GM21576 (cell line): Measurements from ENCODE around the gene POU3F2.
A peak's percentile ranks its signal among the peaks of the same experiment; 100 is the strongest.

Source experiments
- ATAC-seq: cut with Tn5 transposase; IDR thresholded peaks from one replicate; pipeline ENCODE4 v1.9.1; 2021; ENCODE audit warnings: mild to moderate bottlenecking, moderate library complexity; ENCODE audit not compliant: unreplicated experiment

The POU3F2 gene

GRCh38 chr6:98834060-98835031 is at the start of gene POU3F2:
Gene POU3F2, plus strand, starts transcription at chr6:98834574. Its CDS starts 300 bp downstream, at chr6:98834874.
- peak; percentile 62 for ATAC-seq

GRCh38 chr6:98787435-98787834 is 46.9 kb upstream of the POU3F2 start:
- no peak for ATAC-seq

GRCh38 chr6:98787961-98788360 is 46.4 kb upstream of the POU3F2 start:
- ATAC-seq, result no peak

- no peak for ATAC-seq
These were observed 40.0 kb upstream of the POU3F2 start for GRCh38 chr6:98794307-98794842.

- ATAC-seq, result no peak
These were observed 37.0 kb upstream of the POU3F2 start for GRCh38 chr6:98797217-98797994.

GRCh38 chr6:98800866-98801265 is 33.5 kb upstream of the POU3F2 start:
- no peak for ATAC-seq

- ATAC-seq, result no peak
These were observed 25.7 kb upstream of the POU3F2 start for GRCh38 chr6:98808541-98809210.

- no peak for ATAC-seq
These were observed 22.2 kb upstream of the POU3F2 start for GRCh38 chr6:98812220-98812619.

GRCh38 chr6:98816799-98817198 is 17.6 kb upstream of the POU3F2 start:
- ATAC-seq, result no peak

- no peak for ATAC-seq
These were observed 12.5 kb upstream of the POU3F2 start for GRCh38 chr6:98821756-98822405.

- no peak for ATAC-seq
These were observed 10.8 kb upstream of the POU3F2 start for GRCh38 chr6:98823428-98824161.

- no peak for ATAC-seq
These were observed 10.0 kb upstream of the POU3F2 start for GRCh38 chr6:98824162-98824901.

GRCh38 chr6:98824902-98825599 is 9.3 kb upstream of the POU3F2 start:
- no peak for ATAC-seq

- no peak for ATAC-seq
These were observed 8.7 kb upstream of the POU3F2 start for GRCh38 chr6:98825600-98826230.

- no peak for ATAC-seq
These were observed 6.8 kb upstream of the POU3F2 start for GRCh38 chr6:98827295-98828159.

GRCh38 chr6:98828211-98828788 is 6.1 kb upstream of the POU3F2 start:
- no peak for ATAC-seq

GRCh38 chr6:98828941-98829411 is 5.4 kb upstream of the POU3F2 start:
- no peak for ATAC-seq
